Ishikawa (cell line): ENCODE measurements around the gene PRKAB1.

Source experiments
- EGR1 ChIP-seq: IDR thresholded peaks from 2 replicates; pipeline ENCODE4 v1.6.1; 2012
- MAX ChIP-seq: IDR thresholded peaks from 2 replicates; pipeline ENCODE4 v1.6.1; 2012

DNA sequence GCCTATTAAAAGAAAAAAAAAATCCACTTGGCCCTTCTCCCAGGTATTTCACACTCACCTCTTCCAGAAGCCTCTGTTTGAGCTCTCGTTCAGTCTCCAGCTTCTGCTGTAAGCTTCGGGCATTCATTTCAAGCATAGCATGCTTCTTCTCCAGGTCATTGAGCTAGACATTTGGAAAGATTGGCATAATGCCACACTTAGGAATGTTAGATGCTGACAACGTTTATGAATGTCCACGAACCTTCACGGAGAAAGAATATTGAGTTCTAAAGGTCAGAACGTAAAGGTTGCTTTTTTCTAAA lies 60.5 kb downstream of the PRKAB1 start:
- no peak for TF ChIP-seq MAX
- no peak for TF ChIP-seq EGR1
